ENCODE measurements around the gene NLGN2.

Gene NLGN2

DNA sequence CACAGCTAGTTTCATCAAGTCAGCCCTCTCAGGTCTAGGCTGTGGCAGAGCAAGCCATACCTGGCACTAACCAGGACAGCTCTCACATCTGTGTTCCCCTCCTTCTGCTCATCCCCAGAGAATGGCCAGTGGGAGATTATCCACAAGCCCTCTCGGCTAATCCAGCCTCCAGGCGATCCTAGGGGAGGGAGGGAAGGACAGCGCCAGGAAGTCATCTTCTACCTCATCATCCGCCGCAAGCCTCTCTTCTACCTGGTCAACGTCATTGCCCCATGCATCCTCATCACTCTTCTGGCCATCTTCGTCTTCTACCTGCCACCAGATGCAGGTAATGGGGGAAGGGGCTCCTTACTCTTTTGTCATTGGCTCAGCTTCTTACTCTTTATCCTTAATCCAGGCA lies 40.8 kb downstream of the NLGN2 start:
- H3K27me3 ChIP-seq (ENCODE audit: control insufficient read depth in 1 of 2, insufficient read depth in 1 of 2, low read length in 2 of 2) = peaks cover 29 to 37% of the 10 kb centered on the region in 2 experiments
- H3K27ac ChIP-seq (ENCODE audit: low read length, poor library complexity, severe bottlenecking) = no peak overlapping the region
- 76% methylated on average over 3 of the region's 7 CpGs for WGBS
- no peak overlapping the region for H3K9ac ChIP-seq (ENCODE audit: low read length)
- H3K4me3 ChIP-seq (ENCODE audit: insufficient read depth in 1 of 2, low read depth in 1 of 2, low read length in 2 of 2) = no peak overlapping the region
- no peak overlapping the region for H2AK5ac ChIP-seq (ENCODE audit: low read length, severe bottlenecking)
- H4K91ac ChIP-seq (ENCODE audit: low read length) = no peak overlapping the region
- H3K79me1 ChIP-seq (replicated peaks; ENCODE audit: low read length, poor library complexity, severe bottlenecking) = no peaks in the 10 kb centered on the region
- H2BK12ac ChIP-seq (ENCODE audit: low read length in 2 of 2) = no peak overlapping the region
- no peak overlapping the region for H3K4me2 ChIP-seq (ENCODE audit: low read length, poor library complexity, severe bottlenecking)
- H3K4ac ChIP-seq (ENCODE audit: low read depth in 1 of 2, low read length in 2 of 2) = no peak overlapping the region
- H2AFZ ChIP-seq (ENCODE audit: low read depth, low read length) = no peak overlapping the region
- no peak overlapping the region for H2BK15ac ChIP-seq (ENCODE audit: low read depth, poor library complexity, severe bottlenecking)
- no peak overlapping the region for H3K14ac ChIP-seq (ENCODE audit: low read length in 2 of 2)
- no peaks in the 10 kb centered on the region for H3K36me3 ChIP-seq (ENCODE audit: control insufficient read depth in 1 of 2, insufficient read depth in 2 of 2, low read depth in 1 of 2, low read length in 2 of 2)
- no peak overlapping the region for H3K18ac ChIP-seq (ENCODE audit: low read depth in 1 of 2, low read length in 2 of 2)
- H3K4me1 ChIP-seq (ENCODE audit: control insufficient read depth, insufficient read depth, low read depth, low read length) = peaks cover 16% of the 10 kb centered on the region
- H3K9me3 ChIP-seq (ENCODE audit: control insufficient read depth, low read length) = no peaks in the 10 kb centered on the region
- no peak for DNase-seq
- H4K8ac ChIP-seq (ENCODE audit: low read length) = no peak overlapping the region
- H2BK5ac ChIP-seq (ENCODE audit: low read depth, low read length, poor library complexity, severe bottlenecking) = no peak overlapping the region
- H2BK120ac ChIP-seq (ENCODE audit: low read depth, low read length) = no peak overlapping the region
- H3K23ac ChIP-seq (ENCODE audit: low read length in 2 of 2) = no peak overlapping the region

DNA sequence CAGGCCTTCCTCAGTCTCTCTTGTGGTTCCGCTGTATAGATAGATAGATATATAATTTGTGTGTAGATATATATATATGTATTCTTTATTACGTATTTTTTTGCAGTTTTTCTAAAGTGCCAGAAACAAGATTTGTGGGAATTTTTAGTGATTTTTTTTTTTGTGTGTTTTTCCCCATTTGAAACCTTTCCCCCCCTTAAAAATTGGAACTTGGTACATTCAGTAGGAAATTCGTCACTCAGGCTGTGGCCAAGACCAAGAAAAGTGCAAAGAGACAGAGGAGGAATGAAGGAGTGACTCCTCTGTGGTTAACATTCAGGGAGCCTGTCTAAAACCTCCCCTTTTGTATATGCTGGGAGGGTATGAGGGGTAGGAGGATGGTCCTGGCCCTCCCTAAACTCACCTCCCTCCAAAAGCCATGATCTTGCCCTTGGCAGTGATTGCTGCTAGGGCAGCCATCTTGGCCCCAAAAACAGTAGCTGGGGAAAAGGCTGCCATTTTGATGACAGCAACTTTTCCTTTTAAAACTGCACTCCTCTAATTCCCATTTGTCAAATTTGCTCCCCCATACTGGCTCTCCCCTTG lies 52.4 kb downstream of the NLGN2 start:
- Histone ChIP-seq H3K18ac (ENCODE audit: low read depth in 1 of 2, low read length in 2 of 2) (no peak overlapping the region), H2AK5ac (ENCODE audit: low read length, severe bottlenecking) (no peak overlapping the region), H3K27me3 (ENCODE audit: control insufficient read depth in 1 of 2, insufficient read depth in 1 of 2, low read length in 2 of 2) (no peaks in the 10 kb centered on the region), H2BK120ac (ENCODE audit: low read depth, low read length) (no peak overlapping the region), H3K4me2 (ENCODE audit: low read length, poor library complexity, severe bottlenecking) (no peak overlapping the region), H3K23ac (ENCODE audit: low read length in 2 of 2) (no peak overlapping the region), H3K27ac (ENCODE audit: low read length, poor library complexity, severe bottlenecking) (no peak overlapping the region), H3K14ac (ENCODE audit: low read length in 2 of 2) (no peak overlapping the region), H2BK12ac (ENCODE audit: low read length in 2 of 2) (no peak overlapping the region), H4K91ac (ENCODE audit: low read length) (no peak overlapping the region), H3K36me3 (ENCODE audit: control insufficient read depth in 1 of 2, insufficient read depth in 2 of 2, low read depth in 1 of 2, low read length in 2 of 2) (peaks cover 34 to 38% of the 10 kb centered on the region in 2 experiments), H4K8ac (ENCODE audit: low read length) (no peak overlapping the region), H3K9me3 (ENCODE audit: control insufficient read depth, low read length) (no peaks in the 10 kb centered on the region), H3K4me3 (ENCODE audit: insufficient read depth in 1 of 2, low read depth in 1 of 2, low read length in 2 of 2) (no peak overlapping the region), H2BK5ac (ENCODE audit: low read depth, low read length, poor library complexity, severe bottlenecking) (no peak overlapping the region), H3K4me1 (ENCODE audit: control insufficient read depth, insufficient read depth, low read depth, low read length) (peaks cover 7% of the 10 kb centered on the region), H3K9ac (ENCODE audit: low read length) (no peak overlapping the region), H3K4ac (ENCODE audit: low read depth in 1 of 2, low read length in 2 of 2) (no peak overlapping the region), H2BK15ac (ENCODE audit: low read depth, poor library complexity, severe bottlenecking) (no peak overlapping the region), H3K79me1 (replicated peaks; ENCODE audit: low read length, poor library complexity, severe bottlenecking) (peaks cover 26% of the 10 kb centered on the region), H2AFZ (ENCODE audit: low read depth, low read length) (no peak overlapping the region)
- DNase-seq = no peak
- 80% methylated on average over 2 of the region's 3 CpGs for WGBS

DNA sequence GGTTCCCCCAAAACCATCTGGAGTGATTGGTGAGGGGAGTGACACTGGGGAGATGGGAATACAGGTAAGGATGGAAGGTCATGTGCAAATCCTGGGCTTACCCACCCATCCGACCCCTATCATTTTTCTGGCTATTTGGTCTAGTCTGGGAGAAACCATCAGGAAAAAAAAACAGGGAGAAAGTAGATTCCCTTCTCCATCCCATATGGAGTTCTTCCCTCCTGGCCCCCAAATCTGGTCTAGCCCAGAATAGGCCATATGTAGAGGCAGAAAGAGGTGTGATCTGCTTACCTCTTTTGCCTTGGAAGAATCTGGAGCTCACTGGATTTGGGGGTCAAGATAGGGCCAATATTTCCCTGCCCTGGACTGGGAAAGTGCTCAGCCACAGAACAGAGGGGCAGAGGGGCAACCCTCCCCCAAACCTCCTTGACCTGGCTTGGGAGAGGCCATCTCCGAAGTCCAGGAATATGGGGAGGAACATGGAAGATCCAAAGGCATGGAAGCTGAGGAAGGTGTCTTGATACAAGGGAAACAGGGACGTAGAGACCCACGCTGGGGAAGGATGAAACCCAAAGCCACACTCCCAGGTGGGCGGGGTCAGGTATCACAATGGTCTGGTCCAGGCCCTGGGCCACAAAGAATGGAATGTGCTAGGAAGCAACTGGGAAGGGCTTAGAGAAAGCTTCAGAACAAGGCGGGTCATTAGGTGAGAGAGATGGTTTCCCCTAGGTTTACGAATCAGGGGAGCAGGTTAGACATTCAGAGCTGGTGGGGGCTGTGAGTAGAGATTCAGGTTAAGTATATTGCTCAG lies 53.4 kb downstream of the NLGN2 start:
- H3K36me3 ChIP-seq (ENCODE audit: control insufficient read depth in 1 of 2, insufficient read depth in 2 of 2, low read depth in 1 of 2, low read length in 2 of 2) = peaks cover 41 to 43% of the 10 kb centered on the region in 2 experiments
- peaks cover 7% of the 10 kb centered on the region for H3K4me1 ChIP-seq (ENCODE audit: control insufficient read depth, insufficient read depth, low read depth, low read length)
- H2BK12ac ChIP-seq (ENCODE audit: low read length in 2 of 2) = peak overlapping the region in 1 of 2 experiments; percentile 34
- H3K23ac ChIP-seq (ENCODE audit: low read length in 2 of 2) = no peak overlapping the region
- no peak overlapping the region for H3K4me2 ChIP-seq (ENCODE audit: low read length, poor library complexity, severe bottlenecking)
- no peak overlapping the region for H2AFZ ChIP-seq (ENCODE audit: low read depth, low read length)
- no peak overlapping the region for H3K4ac ChIP-seq (ENCODE audit: low read depth in 1 of 2, low read length in 2 of 2)
- H4K8ac ChIP-seq (ENCODE audit: low read length) = no peak overlapping the region
- 89% methylated on average over 6 of the region's 7 CpGs for WGBS
- no peaks in the 10 kb centered on the region for H3K27me3 ChIP-seq (ENCODE audit: control insufficient read depth in 1 of 2, insufficient read depth in 1 of 2, low read length in 2 of 2)
- no peak overlapping the region for H3K9ac ChIP-seq (ENCODE audit: low read length)
- peaks cover 33% of the 10 kb centered on the region for H3K79me1 ChIP-seq (replicated peaks; ENCODE audit: low read length, poor library complexity, severe bottlenecking)
- H2BK120ac ChIP-seq (ENCODE audit: low read depth, low read length) = no peak overlapping the region
- no peak overlapping the region for H2BK5ac ChIP-seq (ENCODE audit: low read depth, low read length, poor library complexity, severe bottlenecking)
- no peak overlapping the region for H3K14ac ChIP-seq (ENCODE audit: low read length in 2 of 2)
- H3K18ac ChIP-seq (ENCODE audit: low read depth in 1 of 2, low read length in 2 of 2) = no peak overlapping the region
- no peak overlapping the region for H2AK5ac ChIP-seq (ENCODE audit: low read length, severe bottlenecking)
- DNase-seq = no peak
- H2BK15ac ChIP-seq (ENCODE audit: low read depth, poor library complexity, severe bottlenecking) = no peak overlapping the region
- no peaks in the 10 kb centered on the region for H3K9me3 ChIP-seq (ENCODE audit: control insufficient read depth, low read length)
- no peak overlapping the region for H3K4me3 ChIP-seq (ENCODE audit: insufficient read depth in 1 of 2, low read depth in 1 of 2, low read length in 2 of 2)
- no peak overlapping the region for H4K91ac ChIP-seq (ENCODE audit: low read length)
- no peak overlapping the region for H3K27ac ChIP-seq (ENCODE audit: low read length, poor library complexity, severe bottlenecking)

DNA sequence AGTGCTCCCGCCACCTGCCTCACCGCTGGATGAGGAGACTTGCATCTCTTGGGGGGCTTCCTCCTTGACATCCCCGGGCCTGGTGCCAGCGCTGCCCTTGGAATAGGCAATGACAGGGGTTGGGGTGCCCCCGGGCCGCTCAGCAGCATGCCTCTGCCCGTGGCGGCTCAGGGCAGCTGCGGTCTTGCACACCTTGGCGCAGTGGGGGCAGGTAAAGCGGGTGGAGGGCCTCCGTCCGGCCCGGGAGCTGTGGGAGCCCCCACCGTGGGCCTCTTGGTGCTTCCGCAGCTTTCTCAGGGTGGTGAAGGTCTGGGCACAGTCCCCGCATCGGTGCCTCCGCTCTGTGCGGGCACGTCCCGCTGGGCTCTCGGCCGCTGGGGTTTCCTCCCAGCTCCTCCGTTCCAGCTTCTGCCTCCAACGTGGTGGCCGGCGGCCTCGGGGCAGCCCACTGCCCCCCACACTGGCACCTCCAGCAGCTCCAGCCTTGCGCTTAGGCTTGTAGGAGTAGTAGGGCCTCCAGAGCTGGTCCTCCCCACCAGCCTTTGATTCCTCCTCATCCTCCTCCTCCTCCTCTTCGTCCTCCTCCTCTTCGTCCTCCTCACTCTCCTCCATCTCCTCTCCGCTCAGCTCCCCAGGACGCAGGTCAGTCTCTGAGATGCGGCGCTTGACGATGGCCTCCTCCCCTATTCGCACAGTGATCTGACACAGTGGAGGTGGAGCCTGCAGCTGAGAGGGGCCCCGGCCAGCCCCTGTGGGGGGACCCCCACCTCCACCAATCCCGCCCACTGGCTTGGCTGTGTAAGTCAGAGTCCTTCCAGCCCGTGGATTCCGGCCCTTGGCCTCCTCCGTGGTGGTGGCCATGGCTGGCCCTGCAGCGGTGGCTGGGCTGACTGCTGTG lies 55.1 kb downstream of the NLGN2 start:
- Histone ChIP-seq H2BK5ac (ENCODE audit: low read depth, low read length, poor library complexity, severe bottlenecking) (no peak overlapping the region), H4K91ac (ENCODE audit: low read length) (no peak overlapping the region), H3K36me3 (ENCODE audit: control insufficient read depth in 1 of 2, insufficient read depth in 2 of 2, low read depth in 1 of 2, low read length in 2 of 2) (peaks cover 55 to 59% of the 10 kb centered on the region in 2 experiments), H3K9me3 (ENCODE audit: control insufficient read depth, low read length) (no peaks in the 10 kb centered on the region), H2BK12ac (ENCODE audit: low read length in 2 of 2) (no peak overlapping the region), H3K4me2 (ENCODE audit: low read length, poor library complexity, severe bottlenecking) (no peak overlapping the region), H3K27me3 (ENCODE audit: control insufficient read depth in 1 of 2, insufficient read depth in 1 of 2, low read length in 2 of 2) (no peaks in the 10 kb centered on the region), H3K4me1 (ENCODE audit: control insufficient read depth, insufficient read depth, low read depth, low read length) (peaks cover 8% of the 10 kb centered on the region), H2AFZ (ENCODE audit: low read depth, low read length) (no peak overlapping the region), H3K9ac (ENCODE audit: low read length) (no peak overlapping the region), H3K4ac (ENCODE audit: low read depth in 1 of 2, low read length in 2 of 2) (no peak overlapping the region), H3K4me3 (ENCODE audit: insufficient read depth in 1 of 2, low read depth in 1 of 2, low read length in 2 of 2) (no peak overlapping the region), H3K23ac (ENCODE audit: low read length in 2 of 2) (no peak overlapping the region), H3K79me1 (replicated peaks; ENCODE audit: low read length, poor library complexity, severe bottlenecking) (peaks cover 42% of the 10 kb centered on the region), H3K27ac (ENCODE audit: low read length, poor library complexity, severe bottlenecking) (no peak overlapping the region), H2BK120ac (ENCODE audit: low read depth, low read length) (no peak overlapping the region), H4K8ac (ENCODE audit: low read length) (no peak overlapping the region), H3K18ac (ENCODE audit: low read depth in 1 of 2, low read length in 2 of 2) (no peak overlapping the region), H2AK5ac (ENCODE audit: low read length, severe bottlenecking) (no peak overlapping the region), H3K14ac (ENCODE audit: low read length in 2 of 2) (no peak overlapping the region), H2BK15ac (ENCODE audit: low read depth, poor library complexity, severe bottlenecking) (no peak overlapping the region)
- no peak for DNase-seq
- 96% methylated on average over 44 of the region's 44 CpGs for WGBS
